Thoracic aorta (tissue), 2 donors: Measurements from ENCODE around the gene SMIM15. TPM values are rescaled to one million over a fixed set of nuclear protein-coding genes. Genes with fewer than 3 reads are reported as not detected.

Source experiments
- ATAC-seq: fragments of 150-250 bp; one replicate; pipeline ENCODE4 v1.8.0; 2017; ENCODE audit warnings: low read depth; ENCODE audit not compliant: insufficient number of reproducible peaks, low FRiP score
- DNase-seq: peaks from one replicate; pipeline ENCODE4 v3.0.0-alpha.2; 2020; ENCODE audit warnings: low spot score
- H3K27ac ChIP-seq, 2 donors: fragments of 200-600 bp; sonication (generic); 1 replicate in 1 of 2; 2 replicates in 1 of 2; pipeline ENCODE4 v1.5.1; 2016; ENCODE audit warnings: mild to moderate bottlenecking in 2 of 2, moderate library complexity in 2 of 2
- H3K27me3 ChIP-seq: fragments of 200-600 bp; sonication (generic); replicated peaks from 2 replicates; pipeline ENCODE4 v1.6.0; 2016; ENCODE audit warnings: mild to moderate bottlenecking; ENCODE audit not compliant: insufficient read depth
- H3K36me3 ChIP-seq: fragments of 200-600 bp; sonication (generic); one replicate; pipeline ENCODE4 v1.5.1; 2016
- H3K4me1 ChIP-seq, 2 donors: fragments of 200-600 bp; sonication (generic); 1 replicate in 1 of 2; 2 replicates in 1 of 2; pipeline versions ENCODE4 v1.5.1 to v1.6.0; 2016; ENCODE audit warnings: low read depth in 2 of 2, mild to moderate bottlenecking in 1 of 2; ENCODE audit not compliant: control insufficient read depth in 1 of 2
- H3K4me3 ChIP-seq: fragments of 200-600 bp; sonication (generic); 2 replicates; pipeline ENCODE4 v1.5.1; 2016; ENCODE audit warnings: mild to moderate bottlenecking
- H3K9me3 ChIP-seq: fragments of 200-600 bp; sonication (generic); 2 replicates; pipeline ENCODE4 v1.5.1; 2016
- total RNA-seq, 2 donors: library from RNA; depleted of rRNA; stranded (reverse); fragments of >200 nt; gene quantifications; one replicate each; pipeline versions ENCODE4 v1.1.0 to v1.2.3, GENCODE V29; 2016
- TF ChIP-seq, protein P1 (sequence below): fragments of 200-600 bp; sonication (generic); IDR thresholded peaks from one replicate; pipeline ENCODE4 v1.5.1; 2019; ENCODE audit warnings: antibody characterized with exemption

Gene SMIM15
- total RNA-seq, 2 donors from 2014 or later = 21.3 to 23.9 TPM

DNA sequence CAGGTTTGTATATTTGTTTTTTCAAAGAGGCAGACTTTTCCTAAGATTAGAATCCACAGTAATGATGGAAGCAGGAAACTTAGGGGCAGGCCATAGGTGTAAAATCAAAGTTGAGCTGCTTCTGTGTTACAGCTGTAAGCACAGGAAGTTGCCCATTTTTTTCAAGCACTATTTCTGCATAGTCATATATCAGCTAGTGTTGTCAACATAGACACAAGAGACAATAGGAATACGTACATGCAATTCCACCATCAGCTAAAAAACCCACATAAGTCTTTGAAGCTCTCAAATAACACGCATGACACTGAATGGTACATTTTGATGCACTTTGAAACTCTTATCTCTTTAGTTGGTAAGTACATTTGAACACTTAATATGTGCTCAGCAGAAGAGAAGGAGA lies 20.2 kb upstream of the SMIM15 start:
- ATAC-seq (no peak), DNase-seq (no peak)
- TF ChIP-seq, protein P1, sequence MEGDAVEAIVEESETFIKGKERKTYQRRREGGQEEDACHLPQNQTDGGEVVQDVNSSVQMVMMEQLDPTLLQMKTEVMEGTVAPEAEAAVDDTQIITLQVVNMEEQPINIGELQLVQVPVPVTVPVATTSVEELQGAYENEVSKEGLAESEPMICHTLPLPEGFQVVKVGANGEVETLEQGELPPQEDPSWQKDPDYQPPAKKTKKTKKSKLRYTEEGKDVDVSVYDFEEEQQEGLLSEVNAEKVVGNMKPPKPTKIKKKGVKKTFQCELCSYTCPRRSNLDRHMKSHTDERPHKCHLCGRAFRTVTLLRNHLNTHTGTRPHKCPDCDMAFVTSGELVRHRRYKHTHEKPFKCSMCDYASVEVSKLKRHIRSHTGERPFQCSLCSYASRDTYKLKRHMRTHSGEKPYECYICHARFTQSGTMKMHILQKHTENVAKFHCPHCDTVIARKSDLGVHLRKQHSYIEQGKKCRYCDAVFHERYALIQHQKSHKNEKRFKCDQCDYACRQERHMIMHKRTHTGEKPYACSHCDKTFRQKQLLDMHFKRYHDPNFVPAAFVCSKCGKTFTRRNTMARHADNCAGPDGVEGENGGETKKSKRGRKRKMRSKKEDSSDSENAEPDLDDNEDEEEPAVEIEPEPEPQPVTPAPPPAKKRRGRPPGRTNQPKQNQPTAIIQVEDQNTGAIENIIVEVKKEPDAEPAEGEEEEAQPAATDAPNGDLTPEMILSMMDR = no peak
- no peak overlapping the region for H3K4me3 ChIP-seq
- no peak overlapping the region for H3K27ac ChIP-seq
- H3K4me1 ChIP-seq = no peaks in the 10 kb centered on the region
- no peaks in the 10 kb centered on the region for H3K27me3 ChIP-seq
- no peaks in the 10 kb centered on the region for H3K9me3 ChIP-seq
- no peaks in the 10 kb centered on the region for H3K36me3 ChIP-seq

DNA sequence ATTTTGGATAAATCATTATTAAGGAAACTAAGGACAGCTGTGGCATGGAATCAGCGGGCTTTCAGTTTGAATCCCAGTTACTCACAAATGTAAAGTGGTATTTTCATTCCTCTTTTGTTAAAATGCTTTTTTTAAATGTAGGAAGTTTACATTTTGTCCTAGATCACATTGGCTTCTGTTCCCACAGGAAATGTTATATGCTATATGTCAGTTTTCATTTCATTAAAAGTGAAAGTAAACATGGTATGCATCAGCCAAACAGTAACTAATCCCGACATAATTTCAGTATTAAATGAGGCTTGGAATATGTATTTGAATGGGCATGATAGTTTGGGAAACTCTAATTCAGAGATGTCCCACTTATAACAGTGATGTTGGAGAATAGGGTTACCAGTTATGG lies 18.6 kb upstream of the SMIM15 start:
- DNase-seq (no peak), ATAC-seq (no peak)
- H3K4me1 ChIP-seq = no peaks in the 10 kb centered on the region
- no peak overlapping the region for H3K27ac ChIP-seq
- no peaks in the 10 kb centered on the region for H3K36me3 ChIP-seq
- H3K27me3 ChIP-seq = no peaks in the 10 kb centered on the region
- H3K4me3 ChIP-seq = peak overlapping the region; percentile 13
- H3K9me3 ChIP-seq = no peaks in the 10 kb centered on the region
- TF ChIP-seq, protein P1 = no peak

DNA sequence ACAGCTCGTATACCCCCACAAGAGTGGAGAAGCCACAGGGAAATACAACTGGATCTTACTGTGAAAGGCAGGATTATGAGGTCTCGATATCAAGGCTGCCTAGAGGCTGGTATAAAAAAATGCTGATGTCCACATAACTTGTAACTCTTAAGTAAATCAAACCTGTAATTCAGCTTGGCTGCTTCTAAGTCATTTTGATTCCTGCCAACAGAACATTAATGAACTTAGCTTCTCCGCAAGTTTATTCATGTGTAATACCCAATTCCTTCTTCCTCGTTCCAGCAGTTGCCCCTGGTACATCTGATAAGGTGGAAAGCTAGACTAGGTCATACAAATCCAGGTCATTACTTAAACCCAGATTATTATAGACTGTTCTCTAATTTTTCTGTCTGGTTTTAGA lies 16.4 kb upstream of the SMIM15 start:
- Histone ChIP-seq H3K27ac (no peak overlapping the region), H3K9me3 (no peaks in the 10 kb centered on the region), H3K27me3 (no peaks in the 10 kb centered on the region), H3K4me3 (no peak overlapping the region), H3K36me3 (no peaks in the 10 kb centered on the region), H3K4me1 (no peaks in the 10 kb centered on the region)
- DNase-seq (no peak), ATAC-seq (no peak)
- TF ChIP-seq, protein P1 = no peak

DNA sequence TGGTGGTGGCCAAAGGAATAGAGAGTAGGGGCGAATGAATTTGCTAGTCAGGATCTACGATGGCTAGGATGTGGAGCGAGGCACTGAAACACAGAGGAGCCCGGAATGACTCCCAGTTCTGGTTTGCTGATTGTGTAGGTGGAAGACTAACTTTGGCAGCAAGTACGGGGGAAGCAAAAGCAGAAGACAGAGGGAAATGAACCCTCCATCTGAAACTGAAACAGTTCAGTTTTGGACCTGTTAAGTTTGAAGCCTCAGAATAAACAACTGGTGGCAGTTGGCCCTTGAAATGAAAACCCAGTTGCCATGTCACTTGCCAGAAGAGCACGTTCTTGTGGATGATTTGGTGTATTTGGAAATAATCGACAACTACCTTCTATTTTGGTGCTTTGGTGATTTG lies 15.4 kb upstream of the SMIM15 start:
- DNase-seq = no peak
- no peak overlapping the region for H3K4me3 ChIP-seq
- TF ChIP-seq, protein P1 = no peak

DNA sequence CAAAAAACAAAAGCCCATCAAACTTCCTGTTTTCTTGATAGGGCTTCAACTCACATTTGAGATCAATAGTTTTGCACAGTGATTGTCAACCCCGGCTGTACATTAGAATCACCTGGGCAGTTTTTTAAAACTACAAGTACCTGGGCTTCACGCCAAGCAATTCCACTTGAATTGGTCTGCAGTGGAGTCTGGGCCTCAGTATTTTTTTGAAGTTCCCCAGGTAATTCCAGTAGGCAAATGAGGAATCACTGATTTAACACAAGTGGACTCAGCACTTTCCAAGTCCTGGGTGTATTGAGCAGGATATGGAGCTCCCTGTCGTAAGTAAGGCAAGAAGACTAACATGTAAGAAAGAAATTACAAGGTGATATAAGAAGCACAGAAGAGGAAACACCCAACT lies 14.8 kb upstream of the SMIM15 start:
- Histone ChIP-seq H3K4me3 (no peak overlapping the region), H3K36me3 (no peaks in the 10 kb centered on the region), H3K27me3 (no peaks in the 10 kb centered on the region), H3K4me1 (no peaks in the 10 kb centered on the region), H3K9me3 (no peaks in the 10 kb centered on the region), H3K27ac (no peak overlapping the region)
- TF ChIP-seq, protein P1 = no peak
- no peak for DNase-seq
- ATAC-seq = no peak

More for the DNA sequence above, 15.4 kb upstream of the SMIM15 start:
- Histone ChIP-seq H3K4me1 (no peaks in the 10 kb centered on the region), H3K27ac (no peak overlapping the region), H3K36me3 (no peaks in the 10 kb centered on the region), H3K9me3 (no peaks in the 10 kb centered on the region), H3K27me3 (no peaks in the 10 kb centered on the region)
- ATAC-seq = no peak
